GM10266 (cell line): ENCODE data around the gene VTI1B.

ENCODE experiments used
- DNase-seq: peaks from one replicate; pipeline ENCODE4 v3.0.0; 2012; ENCODE audit errors: extremely low spot score
- TF ChIP-seq, protein P1 (sequence below): IDR thresholded peaks from 2 replicates; pipeline ENCODE4 v1.5.1; 2012; ENCODE audit warnings: mild to moderate bottlenecking, low read depth; ENCODE audit not compliant: control insufficient read depth, insufficient read depth; ENCODE audit errors: missing control alignments

The VTI1B gene

GRCh38 chr14:67675219-67675582, 769 bp upstream of the VTI1B start:
- TF ChIP-seq, protein P1, sequence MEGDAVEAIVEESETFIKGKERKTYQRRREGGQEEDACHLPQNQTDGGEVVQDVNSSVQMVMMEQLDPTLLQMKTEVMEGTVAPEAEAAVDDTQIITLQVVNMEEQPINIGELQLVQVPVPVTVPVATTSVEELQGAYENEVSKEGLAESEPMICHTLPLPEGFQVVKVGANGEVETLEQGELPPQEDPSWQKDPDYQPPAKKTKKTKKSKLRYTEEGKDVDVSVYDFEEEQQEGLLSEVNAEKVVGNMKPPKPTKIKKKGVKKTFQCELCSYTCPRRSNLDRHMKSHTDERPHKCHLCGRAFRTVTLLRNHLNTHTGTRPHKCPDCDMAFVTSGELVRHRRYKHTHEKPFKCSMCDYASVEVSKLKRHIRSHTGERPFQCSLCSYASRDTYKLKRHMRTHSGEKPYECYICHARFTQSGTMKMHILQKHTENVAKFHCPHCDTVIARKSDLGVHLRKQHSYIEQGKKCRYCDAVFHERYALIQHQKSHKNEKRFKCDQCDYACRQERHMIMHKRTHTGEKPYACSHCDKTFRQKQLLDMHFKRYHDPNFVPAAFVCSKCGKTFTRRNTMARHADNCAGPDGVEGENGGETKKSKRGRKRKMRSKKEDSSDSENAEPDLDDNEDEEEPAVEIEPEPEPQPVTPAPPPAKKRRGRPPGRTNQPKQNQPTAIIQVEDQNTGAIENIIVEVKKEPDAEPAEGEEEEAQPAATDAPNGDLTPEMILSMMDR, result no peak

DNA sequence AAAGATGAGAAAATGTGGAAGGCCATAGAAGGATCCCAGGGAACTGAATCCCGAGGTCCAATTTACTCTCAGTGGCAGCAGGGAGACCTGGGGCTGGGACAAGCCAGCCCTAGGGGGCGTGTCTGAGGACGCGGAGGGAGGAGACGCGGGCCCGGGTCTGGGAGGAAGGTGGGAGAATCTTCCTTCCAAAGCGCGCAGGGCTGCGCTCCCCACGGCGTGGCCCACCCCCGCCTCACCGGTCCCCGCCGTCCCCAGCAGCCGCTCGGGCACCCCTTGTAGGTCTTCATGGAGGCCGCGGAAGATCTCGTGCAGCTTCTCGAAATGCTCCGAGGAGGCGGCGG, 323 bp downstream of the VTI1B start:
- TF ChIP-seq, protein P1, result peak; percentile 35
- peak; percentile 62 for DNase-seq

More at GRCh38 chr14:67675219-67675582, 769 bp upstream of the VTI1B start:
- no peak for DNase-seq

- DNase-seq, result no peak
- TF ChIP-seq, protein P1, result no peak
These were observed 981 bp downstream of the VTI1B start for GRCh38 chr14:67673451-67673850.

DNA sequence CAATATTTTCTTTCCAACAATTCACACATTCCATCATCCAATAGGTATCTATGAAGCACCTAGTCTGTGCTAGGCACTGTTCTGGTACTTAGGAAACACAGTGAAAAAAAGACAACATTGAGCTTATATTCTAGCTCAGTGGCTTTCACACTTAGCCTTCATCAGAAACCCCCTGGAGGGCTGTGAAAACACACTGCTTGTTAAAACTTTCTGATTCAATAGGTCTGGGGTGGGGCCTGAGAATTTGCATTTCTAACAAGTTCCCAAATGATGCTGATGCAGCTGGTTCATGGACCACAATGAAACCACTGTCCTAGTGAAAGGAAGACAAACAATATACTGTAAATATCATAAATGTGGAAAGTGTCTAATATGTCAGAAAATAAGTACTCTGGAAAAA, 5.9 kb downstream of the VTI1B start:
- peak; percentile 10 for DNase-seq
- TF ChIP-seq, protein P1, result no peak

GRCh38 chr14:67666750-67667449, 7.5 kb downstream of the VTI1B start:
- DNase-seq, result peak; percentile 64

GRCh38 chr14:67665868-67666267, 8.6 kb downstream of the VTI1B start:
- TF ChIP-seq, protein P1, result no peak
- DNase-seq, result no peak

More at GRCh38 chr14:67666750-67667449, 7.5 kb downstream of the VTI1B start:
- TF ChIP-seq, protein P1, result peak; percentile 66

DNA sequence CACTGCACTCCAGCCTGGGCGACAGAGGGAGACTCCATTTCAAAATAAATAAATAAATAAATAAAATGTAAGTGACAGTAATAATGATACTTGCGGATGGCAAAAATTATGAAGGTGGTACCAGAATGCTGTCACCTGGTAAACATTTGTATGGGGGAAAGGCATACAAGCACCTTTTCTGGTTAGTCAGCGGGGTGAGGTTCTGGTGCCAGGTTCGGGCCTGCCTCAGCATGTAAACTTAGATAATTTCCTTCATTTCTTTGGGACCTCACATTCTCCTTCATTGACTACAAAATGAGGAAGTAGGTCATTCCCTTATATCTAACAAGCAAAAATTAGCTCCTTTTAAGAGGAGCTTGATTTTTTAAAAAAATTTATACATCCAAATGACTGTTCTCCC, 10.8 kb downstream of the VTI1B start:
- TF ChIP-seq, protein P1, result no peak
- DNase-seq, result no peak
